Stimulated activated CD4-positive, alpha-beta T cell treated with anti-CD3 and anti-CD28 coated beads, TNF-alpha, amount 100 ng/mL, for 24 hours (primary cell): ENCODE data around the gene TSPAN18.

Experiments
- DNase-seq, 3 experiments: peaks; one replicate each; pipeline ENCODE4 v3.0.0-alpha.2; 2020; ENCODE audit warnings: low read depth in 3 of 3

TSPAN18 gene

GRCh38 chr11:44797051-44797450 lies 70.3 kb downstream of the TSPAN18 start:
- DNase-seq = no peak

GRCh38 chr11:44797886-44798606 lies 71.3 kb downstream of the TSPAN18 start:
- no peak for DNase-seq

GRCh38 chr11:44798607-44798972 lies 71.8 kb downstream of the TSPAN18 start:
- DNase-seq = no peak

- no peak for DNase-seq
Measured at GRCh38 chr11:44799012-44799411, 72.2 kb downstream of the TSPAN18 start.

- no peak for DNase-seq
Measured at GRCh38 chr11:44802347-44802746, 75.6 kb downstream of the TSPAN18 start.

- no peak for DNase-seq
Measured at GRCh38 chr11:44803009-44803408, 76.2 kb downstream of the TSPAN18 start.

- no peak for DNase-seq
Measured at GRCh38 chr11:44804449-44805437, 78.0 kb downstream of the TSPAN18 start.

- DNase-seq = no peak
Measured at GRCh38 chr11:44805596-44805995, 78.8 kb downstream of the TSPAN18 start.

GRCh38 chr11:44808053-44808753 lies 81.4 kb downstream of the TSPAN18 start:
- DNase-seq = no peak

GRCh38 chr11:44809283-44809682 lies 82.5 kb downstream of the TSPAN18 start:
- no peak for DNase-seq

- no peak for DNase-seq
Measured at GRCh38 chr11:44811841-44812448, 85.2 kb downstream of the TSPAN18 start.

- DNase-seq = no peak
Measured at GRCh38 chr11:44812971-44813370, 86.2 kb downstream of the TSPAN18 start.

GRCh38 chr11:44813401-44813800 lies 86.6 kb downstream of the TSPAN18 start:
- DNase-seq = no peak

GRCh38 chr11:44814881-44815592 lies 88.3 kb downstream of the TSPAN18 start:
- DNase-seq = no peak

GRCh38 chr11:44815917-44816456 lies 89.2 kb downstream of the TSPAN18 start:
- no peak for DNase-seq

GRCh38 chr11:44816761-44817160 lies 90.0 kb downstream of the TSPAN18 start:
- no peak for DNase-seq

- DNase-seq = no peak
Measured at GRCh38 chr11:44817207-44817949, 90.6 kb downstream of the TSPAN18 start.

- no peak for DNase-seq
Measured at GRCh38 chr11:44818110-44818509, 91.3 kb downstream of the TSPAN18 start.

- no peak for DNase-seq
Measured at GRCh38 chr11:44819346-44819745, 92.6 kb downstream of the TSPAN18 start.

- DNase-seq = no peak
Measured at GRCh38 chr11:44822369-44822768, 95.6 kb downstream of the TSPAN18 start.
